Measurements from ENCODE around the gene NRXN3. TPM values are rescaled to one million over a fixed set of nuclear protein-coding genes. Genes with fewer than 3 reads are reported as not detected.

NRXN3 gene
- total and polyA plus RNA-seq, 2 experiments from 2014 or later = 0.69 to 1.5 TPM

DNA sequence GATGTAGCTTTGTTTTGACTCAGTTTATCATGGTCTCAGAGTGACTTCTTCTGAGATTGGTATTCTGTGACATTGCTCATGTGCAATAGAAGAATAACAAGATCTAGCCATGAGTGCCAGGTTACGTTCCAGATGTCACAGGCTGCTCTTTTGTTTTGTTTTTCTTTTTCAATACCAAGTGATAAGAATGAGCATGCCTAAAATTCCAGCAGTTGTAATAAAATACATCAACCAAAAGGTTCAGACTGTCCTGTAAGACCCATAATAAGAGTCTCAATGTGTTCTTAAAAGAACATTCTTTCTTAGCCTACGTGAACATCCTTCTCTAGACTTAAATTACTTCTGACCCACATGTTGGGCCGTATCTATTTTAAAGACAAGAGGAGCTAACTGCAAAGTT, 1371.9 kb downstream of the NRXN3 start:
- Histone ChIP-seq H3K9me3 (ENCODE audit: low read depth) (no peaks in the 10 kb centered on the region), H3K27me3 (no peaks in the 10 kb centered on the region), H3K27ac (no peak overlapping the region), H3K4me1 (ENCODE audit: low read depth) (peaks cover 6% of the 10 kb centered on the region), H3K36me3 (no peaks in the 10 kb centered on the region), H3K4me3 (no peak overlapping the region)
- DNase-seq (ENCODE audit: low read depth in 1 of 2, low spot score in 1 of 2) = peak in 1 of 2 donors; percentile 18
- TF ChIP-seq, protein P1, sequence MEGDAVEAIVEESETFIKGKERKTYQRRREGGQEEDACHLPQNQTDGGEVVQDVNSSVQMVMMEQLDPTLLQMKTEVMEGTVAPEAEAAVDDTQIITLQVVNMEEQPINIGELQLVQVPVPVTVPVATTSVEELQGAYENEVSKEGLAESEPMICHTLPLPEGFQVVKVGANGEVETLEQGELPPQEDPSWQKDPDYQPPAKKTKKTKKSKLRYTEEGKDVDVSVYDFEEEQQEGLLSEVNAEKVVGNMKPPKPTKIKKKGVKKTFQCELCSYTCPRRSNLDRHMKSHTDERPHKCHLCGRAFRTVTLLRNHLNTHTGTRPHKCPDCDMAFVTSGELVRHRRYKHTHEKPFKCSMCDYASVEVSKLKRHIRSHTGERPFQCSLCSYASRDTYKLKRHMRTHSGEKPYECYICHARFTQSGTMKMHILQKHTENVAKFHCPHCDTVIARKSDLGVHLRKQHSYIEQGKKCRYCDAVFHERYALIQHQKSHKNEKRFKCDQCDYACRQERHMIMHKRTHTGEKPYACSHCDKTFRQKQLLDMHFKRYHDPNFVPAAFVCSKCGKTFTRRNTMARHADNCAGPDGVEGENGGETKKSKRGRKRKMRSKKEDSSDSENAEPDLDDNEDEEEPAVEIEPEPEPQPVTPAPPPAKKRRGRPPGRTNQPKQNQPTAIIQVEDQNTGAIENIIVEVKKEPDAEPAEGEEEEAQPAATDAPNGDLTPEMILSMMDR (IDR thresholded peaks at IDR 0.05; ENCODE audit: low read depth, low read length) = no peak

DNA sequence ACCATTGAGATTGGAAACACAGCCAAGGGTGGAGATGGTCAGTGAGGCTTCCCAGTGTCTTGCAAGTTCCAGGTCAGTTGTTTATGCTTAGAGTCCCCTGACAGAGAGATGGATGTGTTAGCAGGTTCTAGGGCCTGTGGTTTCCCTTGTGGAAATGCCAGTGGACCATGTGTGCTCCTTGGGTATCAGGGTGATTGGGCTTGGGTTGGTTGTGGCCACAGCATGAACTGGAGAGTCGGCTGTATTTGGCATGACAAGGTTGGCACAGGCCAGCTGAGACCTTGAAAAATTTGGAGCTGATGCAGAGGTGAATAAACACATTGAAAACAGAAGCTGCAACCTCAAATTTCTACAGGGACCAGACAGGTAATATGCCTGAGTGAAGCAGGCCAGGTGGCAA, 1373.2 kb downstream of the NRXN3 start:
- no peak overlapping the region for H3K27ac ChIP-seq
- DNase-seq (ENCODE audit: low read depth in 1 of 2, low spot score in 1 of 2) = no peak
- no peaks in the 10 kb centered on the region for H3K9me3 ChIP-seq (ENCODE audit: low read depth)
- H3K36me3 ChIP-seq = no peaks in the 10 kb centered on the region
- no peak overlapping the region for H3K4me3 ChIP-seq
- TF ChIP-seq, protein P1 (IDR thresholded peaks at IDR 0.05; ENCODE audit: low read depth, low read length) = no peak
- H3K27me3 ChIP-seq = no peaks in the 10 kb centered on the region
- H3K4me1 ChIP-seq (ENCODE audit: low read depth) = peaks cover 6% of the 10 kb centered on the region

DNA sequence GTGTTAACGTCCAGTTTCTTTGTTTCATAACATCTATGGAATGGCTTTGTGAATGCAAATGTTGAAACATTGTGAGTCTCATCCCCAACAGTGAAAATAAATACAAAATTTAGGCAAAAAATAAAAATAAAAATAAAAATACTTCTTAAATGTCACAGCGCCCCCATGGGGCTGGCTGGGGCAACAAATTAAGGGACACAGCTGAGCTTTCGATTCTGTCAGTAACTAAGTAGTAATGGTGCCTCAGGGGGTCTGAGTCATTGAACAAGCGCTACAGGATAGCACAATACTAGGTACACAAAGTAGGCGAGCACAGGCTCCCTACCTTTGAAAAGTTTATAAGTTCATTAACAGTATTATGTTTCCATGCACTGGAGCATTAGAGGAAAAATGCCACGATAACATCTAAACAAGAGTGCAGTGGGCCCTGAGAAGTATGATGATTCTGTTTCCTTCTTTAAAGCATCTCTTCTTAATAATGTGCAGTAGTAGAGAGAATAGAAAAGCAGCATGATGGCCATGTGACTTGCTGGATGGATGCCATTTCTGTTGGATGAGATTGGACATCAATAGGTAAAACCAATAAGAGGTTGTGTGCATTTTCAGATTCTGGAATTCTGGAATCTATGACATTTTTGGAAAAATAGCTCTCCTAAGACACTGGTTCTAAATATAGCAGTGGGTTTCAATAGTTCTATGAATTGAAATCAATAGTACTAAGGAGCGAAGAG, 1374.0 kb downstream of the NRXN3 start:
- TF ChIP-seq, protein P1 (IDR thresholded peaks at IDR 0.05; ENCODE audit: low read depth, low read length) = peak; percentile 52
- H3K4me1 ChIP-seq (ENCODE audit: low read depth) = peaks cover 6% of the 10 kb centered on the region
- no peaks in the 10 kb centered on the region for H3K27me3 ChIP-seq
- no peaks in the 10 kb centered on the region for H3K9me3 ChIP-seq (ENCODE audit: low read depth)
- H3K27ac ChIP-seq = no peak overlapping the region
- no peak overlapping the region for H3K4me3 ChIP-seq
- DNase-seq (ENCODE audit: low read depth in 1 of 2, low spot score in 1 of 2) = peak; percentile 32 to 43
- no peaks in the 10 kb centered on the region for H3K36me3 ChIP-seq

DNA sequence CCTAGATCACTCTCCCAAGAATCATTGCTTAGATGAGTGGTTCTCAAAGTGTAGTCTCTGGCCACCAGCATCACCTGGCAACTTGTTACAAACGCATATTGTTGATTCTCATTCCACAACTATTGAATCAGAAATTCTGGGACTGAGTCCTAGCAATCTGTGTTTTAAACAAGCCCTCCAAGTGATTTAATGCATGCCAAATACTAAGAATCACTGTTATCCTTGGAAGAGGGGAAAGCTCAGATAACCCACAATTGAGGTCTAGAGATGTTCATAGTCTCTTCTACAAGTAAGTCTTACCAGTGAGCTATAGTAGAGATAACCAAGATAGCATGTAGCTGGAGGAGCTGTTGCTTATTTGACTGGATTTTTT, 1374.5 kb downstream of the NRXN3 start:
- Histone ChIP-seq H3K9me3 (ENCODE audit: low read depth) (no peaks in the 10 kb centered on the region), H3K36me3 (no peaks in the 10 kb centered on the region), H3K4me1 (ENCODE audit: low read depth) (peaks cover 6% of the 10 kb centered on the region), H3K27me3 (no peaks in the 10 kb centered on the region), H3K27ac (no peak overlapping the region), H3K4me3 (no peak overlapping the region)
- TF ChIP-seq, protein P1 (IDR thresholded peaks at IDR 0.05; ENCODE audit: low read depth, low read length) = no peak
- peak in 1 of 2 donors; percentile 1 for DNase-seq (ENCODE audit: low read depth in 1 of 2, low spot score in 1 of 2)

DNA sequence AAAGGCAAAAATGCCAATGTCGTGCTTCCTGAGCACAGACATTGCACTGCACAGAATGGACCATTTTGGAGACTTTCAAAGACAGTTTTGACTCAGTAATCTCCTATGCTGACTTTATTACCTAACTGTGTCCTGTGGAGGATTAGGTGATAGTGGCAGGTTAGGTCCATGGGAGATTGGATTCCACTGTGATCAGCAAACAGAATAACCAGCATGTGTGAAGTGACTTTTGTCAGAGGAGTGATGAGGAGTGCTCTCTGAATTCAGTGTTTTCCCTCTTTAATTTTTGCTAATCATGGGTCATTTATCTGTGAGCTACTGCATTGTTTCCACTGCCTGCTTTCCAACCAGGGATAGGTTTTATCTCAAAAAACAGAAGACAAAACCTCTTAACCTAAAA, 1378.7 kb downstream of the NRXN3 start:
- DNase-seq (ENCODE audit: low read depth in 1 of 2, low spot score in 1 of 2) = no peak
- Histone ChIP-seq H3K4me1 (ENCODE audit: low read depth) (peaks cover 26% of the 10 kb centered on the region), H3K36me3 (no peaks in the 10 kb centered on the region), H3K9me3 (ENCODE audit: low read depth) (no peaks in the 10 kb centered on the region), H3K4me3 (no peak overlapping the region), H3K27me3 (no peaks in the 10 kb centered on the region), H3K27ac (no peak overlapping the region)
- TF ChIP-seq, protein P1 (IDR thresholded peaks at IDR 0.05; ENCODE audit: low read depth, low read length) = no peak

Data from cardiac muscle cell (in vitro differentiated cells and primary cell).